BE2C (cell line): ENCODE measurements around the gene AP2B1.

ENCODE experiments used
- DNase-seq: peaks from one replicate; pipeline ENCODE4 v3.0.0-alpha.2; 2020
- H3K27me3 ChIP-seq: fragments of 250-450 bp; sonication (Bioruptor Pico); 2 replicates; pipeline ENCODE4 v1.5.1; 2020; ENCODE audit warnings: mild to moderate bottlenecking
- H3K36me3 ChIP-seq: fragments of 250-450 bp; sonication (Bioruptor Pico); 2 replicates; pipeline ENCODE4 v1.5.1; 2020; ENCODE audit warnings: mild to moderate bottlenecking
- H3K4me1 ChIP-seq: fragments of 250-450 bp; sonication (Bioruptor Pico); 2 replicates; pipeline ENCODE4 v1.5.1; 2020
- H3K4me3 ChIP-seq: 2 replicates; pipeline ENCODE4 v1.5.1; 2011; ENCODE audit warnings: low read depth, low read length
- H3K9me3 ChIP-seq: fragments of 250-450 bp; sonication (Bioruptor Pico); 2 replicates; pipeline ENCODE4 v1.5.1; 2020
- TF ChIP-seq, protein P1 (sequence below): IDR thresholded peaks from 2 replicates; pipeline ENCODE4 v1.5.1; 2012; ENCODE audit warnings: mild to moderate bottlenecking, low read depth, low read length

AP2B1 gene

DNA sequence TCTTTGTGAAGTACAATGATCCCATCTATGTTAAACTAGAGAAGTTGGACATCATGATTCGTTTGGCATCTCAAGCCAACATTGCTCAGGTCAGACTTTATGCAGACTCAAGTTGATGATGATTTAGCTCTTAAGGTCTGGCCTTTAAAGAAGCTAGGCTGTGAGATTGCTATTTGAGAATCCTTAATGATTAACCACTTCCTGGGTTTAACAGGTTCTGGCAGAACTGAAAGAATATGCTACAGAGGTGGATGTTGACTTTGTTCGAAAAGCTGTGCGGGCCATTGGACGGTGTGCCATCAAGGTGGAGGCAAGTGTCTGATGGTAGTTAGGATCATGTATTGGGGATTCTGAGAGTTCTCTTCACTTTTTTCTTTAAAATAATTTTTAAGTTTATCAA is 40.3 kb downstream of the AP2B1 start:
- Histone ChIP-seq H3K36me3 (peaks cover 51% of the 10 kb centered on the region), H3K9me3 (no peaks in the 10 kb centered on the region), H3K27me3 (no peaks in the 10 kb centered on the region), H3K4me1 (no peaks in the 10 kb centered on the region), H3K4me3 (no peak overlapping the region)
- DNase-seq, result no peak
- TF ChIP-seq, protein P1, sequence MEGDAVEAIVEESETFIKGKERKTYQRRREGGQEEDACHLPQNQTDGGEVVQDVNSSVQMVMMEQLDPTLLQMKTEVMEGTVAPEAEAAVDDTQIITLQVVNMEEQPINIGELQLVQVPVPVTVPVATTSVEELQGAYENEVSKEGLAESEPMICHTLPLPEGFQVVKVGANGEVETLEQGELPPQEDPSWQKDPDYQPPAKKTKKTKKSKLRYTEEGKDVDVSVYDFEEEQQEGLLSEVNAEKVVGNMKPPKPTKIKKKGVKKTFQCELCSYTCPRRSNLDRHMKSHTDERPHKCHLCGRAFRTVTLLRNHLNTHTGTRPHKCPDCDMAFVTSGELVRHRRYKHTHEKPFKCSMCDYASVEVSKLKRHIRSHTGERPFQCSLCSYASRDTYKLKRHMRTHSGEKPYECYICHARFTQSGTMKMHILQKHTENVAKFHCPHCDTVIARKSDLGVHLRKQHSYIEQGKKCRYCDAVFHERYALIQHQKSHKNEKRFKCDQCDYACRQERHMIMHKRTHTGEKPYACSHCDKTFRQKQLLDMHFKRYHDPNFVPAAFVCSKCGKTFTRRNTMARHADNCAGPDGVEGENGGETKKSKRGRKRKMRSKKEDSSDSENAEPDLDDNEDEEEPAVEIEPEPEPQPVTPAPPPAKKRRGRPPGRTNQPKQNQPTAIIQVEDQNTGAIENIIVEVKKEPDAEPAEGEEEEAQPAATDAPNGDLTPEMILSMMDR, result no peak

DNA sequence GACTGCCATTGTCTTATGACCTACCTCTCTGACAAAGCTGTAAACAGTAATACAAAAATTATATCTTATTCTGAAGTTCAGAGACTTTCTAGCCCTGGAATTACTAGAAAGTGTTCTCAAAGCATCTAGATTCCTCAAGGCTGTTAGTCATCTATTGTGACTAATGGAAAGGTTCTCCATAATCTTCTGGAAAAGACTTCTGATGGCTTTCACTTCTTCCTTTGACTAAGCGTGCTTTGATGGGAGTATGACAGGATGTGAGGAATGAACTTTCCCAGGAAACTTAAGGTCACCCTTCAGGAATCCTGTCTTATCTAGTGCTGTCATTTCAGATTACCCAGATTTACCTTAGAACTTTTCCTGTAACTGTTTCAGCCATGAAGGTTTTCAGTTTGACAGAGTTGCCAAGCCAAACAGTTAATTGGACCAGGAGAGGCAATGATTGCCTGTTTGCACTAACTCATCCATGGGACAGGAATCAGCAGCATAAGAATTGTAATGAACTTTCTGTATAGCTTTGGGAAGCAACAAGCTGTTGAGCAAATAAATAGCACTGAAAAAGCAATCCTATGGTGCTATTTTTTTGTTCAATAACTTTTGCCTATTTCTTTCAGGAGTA is 43.5 kb downstream of the AP2B1 start:
- TF ChIP-seq, protein P1, result no peak
- Histone ChIP-seq H3K4me3 (no peak overlapping the region), H3K9me3 (no peaks in the 10 kb centered on the region), H3K36me3 (peaks cover 40% of the 10 kb centered on the region), H3K4me1 (no peaks in the 10 kb centered on the region; the same call in 1 of the 2 replicates), H3K27me3 (no peaks in the 10 kb centered on the region)
- no peak for DNase-seq

DNA sequence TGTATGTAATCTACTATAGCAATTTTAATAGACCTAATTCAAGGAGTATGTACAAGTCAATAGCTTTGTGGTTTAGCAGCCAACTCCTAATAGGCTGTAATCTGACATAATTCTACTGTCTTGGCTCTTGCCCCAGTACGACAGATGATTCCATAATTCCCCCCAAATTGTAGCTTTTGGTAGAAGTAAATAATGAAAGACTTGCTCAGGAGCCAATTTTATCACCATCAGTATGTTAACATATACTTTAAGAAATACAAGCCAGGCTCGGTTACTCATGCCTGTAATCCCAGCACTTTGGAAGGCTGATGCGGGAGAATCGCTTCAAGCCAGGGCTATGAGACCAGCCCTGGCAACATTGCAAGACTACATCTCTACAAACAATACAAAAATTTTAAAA is 53.9 kb downstream of the AP2B1 start:
- Histone ChIP-seq H3K4me3 (no peak overlapping the region), H3K9me3 (no peaks in the 10 kb centered on the region), H3K4me1 (no peaks in the 10 kb centered on the region), H3K27me3 (no peaks in the 10 kb centered on the region), H3K36me3 (peaks cover 58% of the 10 kb centered on the region)
- DNase-seq, result no peak
- TF ChIP-seq, protein P1, result no peak

DNA sequence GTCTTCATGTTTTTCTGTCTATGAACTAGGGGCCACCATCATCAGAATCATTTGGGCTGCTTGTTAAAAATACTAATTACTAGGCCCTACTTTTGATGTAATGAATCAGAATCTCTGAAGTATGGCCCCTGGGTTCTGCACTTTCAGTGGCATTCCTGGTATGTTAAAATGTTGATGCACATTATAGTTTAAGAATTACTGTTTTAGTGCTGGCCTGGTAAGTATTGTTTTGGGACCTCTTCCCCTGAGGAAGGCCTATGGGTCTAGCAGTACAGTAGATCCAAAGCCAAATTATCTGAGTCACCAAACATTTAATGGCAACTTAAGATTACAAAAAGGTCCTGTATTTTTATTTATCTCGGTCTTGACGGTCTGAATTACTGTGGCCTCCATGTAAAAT is 58.8 kb downstream of the AP2B1 start:
- Histone ChIP-seq H3K27me3 (no peaks in the 10 kb centered on the region), H3K36me3 (peaks cover 29% of the 10 kb centered on the region), H3K9me3 (no peaks in the 10 kb centered on the region), H3K4me3 (no peak overlapping the region), H3K4me1 (no peaks in the 10 kb centered on the region)
- DNase-seq, result no peak
- TF ChIP-seq, protein P1, result no peak

DNA sequence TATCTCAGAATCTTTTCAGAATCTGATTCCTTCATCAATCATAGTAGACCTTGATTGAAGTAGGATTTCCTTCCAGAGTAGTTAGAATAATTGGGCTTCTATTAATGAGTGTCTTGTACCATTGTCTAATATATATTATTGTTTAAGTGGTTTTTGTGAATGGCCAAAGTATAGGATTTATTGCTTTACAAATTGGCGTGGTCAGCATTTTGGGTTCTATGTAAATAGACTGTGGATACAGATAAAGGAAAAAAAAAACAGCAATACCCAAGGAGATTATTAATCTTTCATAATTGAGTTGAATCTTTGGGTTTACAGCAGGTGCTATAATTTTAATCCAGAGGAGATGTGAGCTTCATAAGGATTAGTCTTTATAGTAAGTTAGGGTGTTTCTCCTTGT is 64.3 kb downstream of the AP2B1 start:
- Histone ChIP-seq H3K36me3 (peaks cover 14% of the 10 kb centered on the region), H3K4me1 (no peaks in the 10 kb centered on the region), H3K4me3 (no peak overlapping the region), H3K9me3 (no peaks in the 10 kb centered on the region), H3K27me3 (no peaks in the 10 kb centered on the region)
- DNase-seq, result no peak
- TF ChIP-seq, protein P1, result no peak

DNA sequence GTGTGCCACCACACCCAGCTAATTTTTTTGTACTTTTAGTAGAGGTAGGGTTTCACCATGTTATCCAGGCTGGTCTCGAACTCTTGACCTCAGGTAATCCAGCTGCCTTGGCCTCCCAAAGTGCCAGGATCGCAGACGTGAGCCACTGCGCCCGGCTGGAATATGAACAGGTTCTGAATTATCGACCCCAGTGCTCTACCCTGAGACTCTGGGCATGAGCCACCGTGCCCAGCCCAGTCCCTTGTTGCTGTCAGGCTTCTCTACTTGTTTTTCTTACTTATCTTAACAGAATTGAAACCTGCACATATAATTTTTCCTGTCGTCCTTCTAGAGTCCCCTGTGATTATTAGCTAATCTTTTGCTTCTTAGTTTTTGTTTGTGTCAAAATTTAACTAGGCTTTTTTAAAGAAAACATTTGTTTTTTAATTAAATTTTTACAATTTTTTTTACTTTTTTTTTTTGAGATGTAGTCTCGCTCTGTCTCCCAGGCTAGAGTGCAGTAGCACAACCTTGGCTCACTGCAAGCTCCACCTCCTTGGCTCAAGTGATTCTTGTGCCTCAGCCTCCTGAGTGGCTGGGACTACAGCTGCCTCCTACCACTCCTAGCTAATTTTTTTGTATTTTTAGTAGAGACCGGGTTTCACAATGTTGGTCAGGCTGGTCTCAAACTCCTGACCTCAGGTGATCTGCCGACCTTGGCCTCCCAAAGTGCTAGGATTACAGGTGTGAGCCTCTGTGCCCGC is 66.7 kb downstream of the AP2B1 start:
- no peaks in the 10 kb centered on the region for H3K9me3 ChIP-seq
- TF ChIP-seq, protein P1, result no peak
- no peaks in the 10 kb centered on the region for H3K27me3 ChIP-seq
- no peaks in the 10 kb centered on the region for H3K4me1 ChIP-seq
- peaks cover 25% of the 10 kb centered on the region for H3K36me3 ChIP-seq
- no peak overlapping the region for H3K4me3 ChIP-seq
- DNase-seq, result no peak
